ENCODE data around the gene GCH1.

- TF ChIP-seq FOXK2 (IDR thresholded peaks at IDR 0.05), result no peak
- no peak for TF ChIP-seq SP1 (IDR thresholded peaks at IDR 0.05)
- TF ChIP-seq ARNT (IDR thresholded peaks at IDR 0.05), result no peak
- no peak for TF ChIP-seq FOXA1 (IDR thresholded peaks at IDR 0.05)
- TF ChIP-seq BHLHE40 (IDR thresholded peaks at IDR 0.05; ENCODE audit: borderline replicate concordance), result no peak
- TF ChIP-seq PKNOX1 (IDR thresholded peaks at IDR 0.05), result no peak
- no peak for TF ChIP-seq SUZ12 (IDR thresholded peaks at IDR 0.05)
- TF ChIP-seq L3MBTL2 (conservative IDR thresholded peaks at IDR 0.05), result no peak
- no peak for TF ChIP-seq NFRKB (IDR thresholded peaks at IDR 0.05)
- TF ChIP-seq FOXM1 (IDR thresholded peaks at IDR 0.05; ENCODE audit: borderline replicate concordance), result no peak
These were observed 16.7 kb upstream of the GCH1 start for GRCh38 chr14:54919330-54919729.
